ENCODE data around the gene TMEM38A.

- TF ChIP-seq CTCF (IDR thresholded peaks at IDR 0.05) = no peak
- TF ChIP-seq POLR2A (IDR thresholded peaks at IDR 0.05) = no peak
Observed at GRCh38 chr19:16657384-16657783, 3.6 kb upstream of the TMEM38A start.
